Gastrocnemius medialis (tissue), 4 donors: ENCODE results near the gene CDC14A.

Source experiments
- POLR2A ChIP-seq, 2 donors: fragments of 450-650 bp; IDR thresholded peaks; one replicate each; pipeline ENCODE4 v1.6.1; 2017; ENCODE audit warnings: antibody characterized with exemption in 2 of 2, mild to moderate bottlenecking in 2 of 2, moderate library complexity in 2 of 2
- TF ChIP-seq, protein P1 (sequence below), 5 experiments: fragments of 450-650 bp in 3 of 5; fragments of 200-600 bp in 2 of 5; sonication (generic) in 2 of 5; IDR thresholded peaks in 4 of 5; conservative IDR thresholded peaks in 1 of 5; 1 replicate in 4 of 5; 2 replicates in 1 of 5; pipeline ENCODE4 v1.5.1; 2016 to 2019; ENCODE audit warnings: antibody characterized with exemption in 5 of 5, mild to moderate bottlenecking in 3 of 5, moderate library complexity in 3 of 5

DNA sequence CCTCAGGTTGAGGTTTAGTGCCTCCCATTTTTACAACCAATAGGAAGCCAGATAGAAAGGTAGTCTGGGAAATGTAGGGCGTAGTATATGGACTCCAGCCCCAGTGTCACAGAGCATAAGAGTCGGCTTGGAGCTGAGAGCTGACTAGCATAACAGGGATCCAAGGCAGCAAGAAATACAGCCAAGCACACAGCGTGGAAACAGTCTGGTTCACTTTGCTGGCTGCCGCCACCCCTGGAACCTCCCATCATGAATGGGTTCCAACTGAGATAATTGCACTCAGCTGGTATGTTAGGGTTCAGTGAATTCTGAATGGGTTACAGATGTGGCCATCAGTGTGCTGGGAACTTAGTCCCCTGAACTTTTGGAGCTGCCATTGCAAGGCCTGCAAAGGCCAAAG lies 108.9 kb downstream of the CDC14A start:
- TF ChIP-seq, protein P1, sequence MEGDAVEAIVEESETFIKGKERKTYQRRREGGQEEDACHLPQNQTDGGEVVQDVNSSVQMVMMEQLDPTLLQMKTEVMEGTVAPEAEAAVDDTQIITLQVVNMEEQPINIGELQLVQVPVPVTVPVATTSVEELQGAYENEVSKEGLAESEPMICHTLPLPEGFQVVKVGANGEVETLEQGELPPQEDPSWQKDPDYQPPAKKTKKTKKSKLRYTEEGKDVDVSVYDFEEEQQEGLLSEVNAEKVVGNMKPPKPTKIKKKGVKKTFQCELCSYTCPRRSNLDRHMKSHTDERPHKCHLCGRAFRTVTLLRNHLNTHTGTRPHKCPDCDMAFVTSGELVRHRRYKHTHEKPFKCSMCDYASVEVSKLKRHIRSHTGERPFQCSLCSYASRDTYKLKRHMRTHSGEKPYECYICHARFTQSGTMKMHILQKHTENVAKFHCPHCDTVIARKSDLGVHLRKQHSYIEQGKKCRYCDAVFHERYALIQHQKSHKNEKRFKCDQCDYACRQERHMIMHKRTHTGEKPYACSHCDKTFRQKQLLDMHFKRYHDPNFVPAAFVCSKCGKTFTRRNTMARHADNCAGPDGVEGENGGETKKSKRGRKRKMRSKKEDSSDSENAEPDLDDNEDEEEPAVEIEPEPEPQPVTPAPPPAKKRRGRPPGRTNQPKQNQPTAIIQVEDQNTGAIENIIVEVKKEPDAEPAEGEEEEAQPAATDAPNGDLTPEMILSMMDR (IDR thresholded peaks at IDR 0.05 in 4 of 5, conservative IDR thresholded peaks at IDR 0.05 in 1 of 5), result no peak
- no peak for TF ChIP-seq POLR2A (IDR thresholded peaks at IDR 0.05)
